IMR-90 (cell line): ENCODE data around the gene PCDHB10. TPM values are rescaled to one million over a fixed set of nuclear protein-coding genes. Genes with fewer than 3 reads are reported as not detected.

Experiments used
- ATAC-seq: fragments of 200-7000 bp; cut with Tn5 transposase; 2 replicates; pipeline ENCODE4 v1.9.1; 2020; ENCODE audit warnings: low read depth, mild to moderate bottlenecking, moderate library complexity
- BruUV-seq: library from RNA; stranded (reverse); fragments of 400-500 nt; replicated peaks from 2 replicates; lab custom pipeline; 2021; lab: Mats Ljungman, UMichigan
- CTCF ChIA-PET: fragments of 300-600 bp; formaldehyde crosslinking; extraction: SDS; loops from one replicate; lab custom pipeline; 2021; ENCODE audit warnings: antibody characterized with exemption; lab: Yijun Ruan, JAX
- POLR2A ChIA-PET: fragments of 300-600 bp; sonication (Branson Sonifier 250); formaldehyde crosslinking; loops from one replicate; lab custom pipeline; 2022; ENCODE audit warnings: antibody characterized with exemption; ENCODE audit not compliant: unreplicated experiment; lab: Charles Lee
- DNase-seq: peaks from one replicate; pipeline ENCODE4 v3.0.0; 2013
- H2AFZ ChIP-seq: replicated peaks from 2 replicates; pipeline ENCODE3; 2013; ENCODE audit warnings: low read length, mild to moderate bottlenecking; ENCODE audit not compliant: poor library complexity
- H2AK5ac ChIP-seq: 2 replicates; pipeline ENCODE4 v1.6.1; 2013; ENCODE audit warnings: low read depth, low read length, inconsistent platforms
- H2AK9ac ChIP-seq: replicated peaks from 2 replicates; pipeline ENCODE3; 2013; ENCODE audit warnings: mild to moderate bottlenecking, low read depth, low read length, moderate library complexity; ENCODE audit not compliant: poor library complexity
- H2BK120ac ChIP-seq: 2 replicates; pipeline ENCODE4 v1.6.1; 2013; ENCODE audit warnings: low read depth, low read length, inconsistent platforms
- H2BK15ac ChIP-seq: 3 replicates; pipeline ENCODE4 v1.6.1; 2013; ENCODE audit warnings: low read depth, low read length, inconsistent platforms
- H2BK20ac ChIP-seq: 2 replicates; pipeline ENCODE4 v1.6.1; 2013; ENCODE audit warnings: low read depth, mild to moderate bottlenecking, inconsistent platforms, low read length, moderate library complexity
- H2BK5ac ChIP-seq: 2 replicates; pipeline ENCODE4 v1.6.1; 2013; ENCODE audit warnings: mild to moderate bottlenecking, low read depth, low read length, inconsistent platforms; ENCODE audit not compliant: poor library complexity, severe bottlenecking
- H3K14ac ChIP-seq: replicated peaks from 2 replicates; pipeline ENCODE4 v1.6.1; 2013; ENCODE audit warnings: low read depth, low read length, inconsistent platforms
- H3K18ac ChIP-seq: 2 replicates; pipeline ENCODE4 v1.6.1; 2013; ENCODE audit warnings: low read depth, low read length, control low read depth
- H3K23ac ChIP-seq: 2 replicates; pipeline ENCODE4 v1.6.1; 2013; ENCODE audit warnings: low read depth, low read length, inconsistent platforms
- H3K27ac ChIP-seq: 2 replicates; pipeline ENCODE4 v1.5.1; 2013; ENCODE audit warnings: mild to moderate bottlenecking, control low read depth, low read length; ENCODE audit not compliant: insufficient read depth
- H3K27me3 ChIP-seq: 2 replicates; pipeline ENCODE4 v1.6.1; 2013; ENCODE audit warnings: low read length; ENCODE audit not compliant: control insufficient read depth, insufficient read depth
- H3K36me3 ChIP-seq: 2 replicates; pipeline ENCODE4 v1.6.1; 2013; ENCODE audit warnings: low read length, mixed read lengths; ENCODE audit not compliant: control insufficient read depth, insufficient read depth
- H3K4ac ChIP-seq: 2 replicates; pipeline ENCODE4 v1.6.1; 2013; ENCODE audit warnings: low read depth, low read length, inconsistent platforms
- H3K4me1 ChIP-seq: 2 replicates; pipeline ENCODE4 v1.6.1; 2013; ENCODE audit warnings: low read length, mixed read lengths; ENCODE audit not compliant: control insufficient read depth, insufficient read depth
- H3K4me2 ChIP-seq: 2 replicates; pipeline ENCODE4 v1.6.1; 2013; ENCODE audit warnings: low read depth, mild to moderate bottlenecking, control low read depth, low read length, moderate library complexity
- H3K4me3 ChIP-seq: 2 replicates; pipeline ENCODE4 v1.5.1; 2013; ENCODE audit warnings: low read depth, mild to moderate bottlenecking, control low read depth, low read length, moderate library complexity; ENCODE audit not compliant: insufficient read depth
- H3K56ac ChIP-seq: 2 replicates; pipeline ENCODE4 v1.6.1; 2013; ENCODE audit warnings: low read length, inconsistent platforms; ENCODE audit not compliant: insufficient read depth; ENCODE audit errors: extremely low read depth
- H3K79me1 ChIP-seq, 2 experiments: 2 replicates each; pipeline ENCODE4 v1.6.1; 2013; ENCODE audit warnings: low read length in 2 of 2, inconsistent platforms in 1 of 2, low read depth in 1 of 2
- H3K9ac ChIP-seq: 2 replicates; pipeline ENCODE4 v1.6.1; 2013; ENCODE audit warnings: low read depth, low read length, control low read depth
- H3K9me1 ChIP-seq: 2 replicates; pipeline ENCODE4 v1.6.1; 2013; ENCODE audit warnings: low read length, inconsistent platforms; ENCODE audit not compliant: insufficient read depth
- H3K9me3 ChIP-seq: 2 replicates; pipeline ENCODE4 v1.6.1; 2013; ENCODE audit warnings: low read length; ENCODE audit not compliant: control insufficient read depth, insufficient read depth
- H4K20me1 ChIP-seq: 2 replicates; pipeline ENCODE4 v1.6.1; 2013; ENCODE audit warnings: low read length, inconsistent platforms; ENCODE audit not compliant: insufficient read depth
- H4K5ac ChIP-seq: 2 replicates; pipeline ENCODE4 v1.6.1; 2013; ENCODE audit warnings: mild to moderate bottlenecking, low read depth, low read length, control low read depth
- H4K8ac ChIP-seq, 2 experiments: 2 replicates each; pipeline ENCODE4 v1.6.1; 2013; ENCODE audit warnings: low read depth in 2 of 2, low read length in 2 of 2, control low read depth in 1 of 2, inconsistent platforms in 1 of 2
- H4K91ac ChIP-seq: 2 replicates; pipeline ENCODE4 v1.6.1; 2013; ENCODE audit warnings: low read depth, low read length, inconsistent platforms; ENCODE audit not compliant: insufficient read depth
- BHLHE40 ChIP-seq: fragments of 150-350 bp; IDR thresholded peaks from 2 replicates; pipeline ENCODE4 v1.6.1; 2016; ENCODE audit warnings: mild to moderate bottlenecking, low read depth, low read length
- CEBPB ChIP-seq: IDR thresholded peaks from 2 replicates; pipeline ENCODE4 v1.6.1; 2012; ENCODE audit warnings: low read depth, low read length, improper control_type of control experiment
- CHD1 ChIP-seq: IDR thresholded peaks from 2 replicates; pipeline ENCODE4 v1.6.1; 2012; ENCODE audit warnings: low read depth, low read length, improper control_type of control experiment
- FOS ChIP-seq: fragments of 150-350 bp; IDR thresholded peaks from 2 replicates; pipeline ENCODE4 v1.6.1; 2016; ENCODE audit warnings: low read depth, low read length
- MAFK ChIP-seq: IDR thresholded peaks from 2 replicates; pipeline ENCODE4 v1.6.1; 2012; ENCODE audit warnings: low read depth, low read length, improper control_type of control experiment
- MAZ ChIP-seq: IDR thresholded peaks from 2 replicates; pipeline ENCODE4 v1.6.1; 2012; ENCODE audit warnings: low read depth, mild to moderate bottlenecking, low read length, improper control_type of control experiment, moderate library complexity, borderline replicate concordance
- MXI1 ChIP-seq: IDR thresholded peaks from 2 replicates; pipeline ENCODE4 v1.6.1; 2012; ENCODE audit warnings: low read depth, mild to moderate bottlenecking, low read length, moderate library complexity, borderline replicate concordance
- NFE2L2 ChIP-seq: fragments of 150-350 bp; IDR thresholded peaks from 2 replicates; pipeline ENCODE4 v1.6.1; 2016; ENCODE audit warnings: low read depth, mild to moderate bottlenecking, low read length
- POLR2A ChIP-seq: IDR thresholded peaks from 2 replicates; pipeline ENCODE4 v1.6.1; 2012; ENCODE audit warnings: mild to moderate bottlenecking, low read depth, low read length
- RAD21 ChIP-seq: IDR thresholded peaks from 2 replicates; pipeline ENCODE4 v1.6.1; 2012; ENCODE audit warnings: low read length, improper control_type of control experiment
- RCOR1 ChIP-seq: IDR thresholded peaks from 2 replicates; pipeline ENCODE4 v1.6.1; 2012; ENCODE audit warnings: mild to moderate bottlenecking, low read length, improper control_type of control experiment; ENCODE audit not compliant: insufficient replicate concordance
- RFX5 ChIP-seq: IDR thresholded peaks from 2 replicates; pipeline ENCODE4 v1.8.0; 2012; ENCODE audit warnings: low read depth, mild to moderate bottlenecking, low read length, moderate library complexity
- SMC3 ChIP-seq: fragments of 150-350 bp; IDR thresholded peaks from 2 replicates; pipeline ENCODE4 v1.6.1; 2016; ENCODE audit warnings: low read depth, mild to moderate bottlenecking, antibody characterized with exemption, low read length, moderate library complexity
- USF2 ChIP-seq: fragments of 150-350 bp; IDR thresholded peaks from 2 replicates; pipeline ENCODE4 v1.6.1; 2017; ENCODE audit warnings: mild to moderate bottlenecking, antibody characterized with exemption, low read length, low read depth
- WGBS, 2 experiments: methylation state at CpG; one replicate each; pipeline versions ENCODE4 v1.1.5 to v1.1.7; 2013; ENCODE audit warnings: missing lambda C conversion rate in 2 of 2; ENCODE audit not compliant: insufficient read length in 1 of 2; ENCODE audit errors: extremely low coverage in 2 of 2; 5-methylcytosine and 5-hydroxymethylcytosine counted together
- dilution Hi-C: fragments of 300-500 bp; cut with HindIII; formaldehyde crosslinking; loops from one replicate; pipeline ENCODE4 v1.14.3; 2018; ENCODE audit warnings: low sequenced_read_pairs; ENCODE audit not compliant: unreplicated experiment
- in situ Hi-C: fragments of 300-500 bp; cut with MboI; formaldehyde crosslinking; loops from 3 replicates; pipeline ENCODE4 v1.14.3; 2019; ENCODE audit warnings: low sequenced_read_pairs, inconsistent platforms, mixed read lengths
- intact Hi-C: fragments of 100-400 bp; cut with micrococcal nuclease; formaldehyde crosslinking; loops from 2 replicates; pipeline ENCODE4 v1.10.0; 2022
- polyA plus RNA-seq, 3 experiments: library from polyadenylated mRNA; depleted of rRNA; stranded (reverse); fragments of >200 nt; gene quantifications; 2 replicates each; pipeline ENCODE4 v1.2.3, GENCODE V29; 2012; ENCODE audit warnings: low replicate concordance in 1 of 3
- total RNA-seq: library from RNA; depleted of rRNA; stranded (reverse); fragments of >200 nt; gene quantifications from 2 replicates; pipeline ENCODE4 v1.2.3, GENCODE V29; 2012
- TF ChIP-seq, protein P1 (sequence below): fragments of 150-350 bp; IDR thresholded peaks from 2 replicates; pipeline ENCODE4 v1.6.1; 2016; ENCODE audit warnings: low read depth, mild to moderate bottlenecking, low read length, moderate library complexity, borderline replicate concordance
- TF ChIP-seq, protein P2 (sequence below): conservative IDR thresholded peaks from 2 replicates; pipeline ENCODE4 v1.5.1; 2012; ENCODE audit warnings: mild to moderate bottlenecking, low read depth, low read length, improper control_type of control experiment

Gene PCDHB10
- total and polyA plus RNA-seq, 2 of the 4 experiments (the other 2 are of a cell fraction) = 0.18 to 0.22 TPM

DNA sequence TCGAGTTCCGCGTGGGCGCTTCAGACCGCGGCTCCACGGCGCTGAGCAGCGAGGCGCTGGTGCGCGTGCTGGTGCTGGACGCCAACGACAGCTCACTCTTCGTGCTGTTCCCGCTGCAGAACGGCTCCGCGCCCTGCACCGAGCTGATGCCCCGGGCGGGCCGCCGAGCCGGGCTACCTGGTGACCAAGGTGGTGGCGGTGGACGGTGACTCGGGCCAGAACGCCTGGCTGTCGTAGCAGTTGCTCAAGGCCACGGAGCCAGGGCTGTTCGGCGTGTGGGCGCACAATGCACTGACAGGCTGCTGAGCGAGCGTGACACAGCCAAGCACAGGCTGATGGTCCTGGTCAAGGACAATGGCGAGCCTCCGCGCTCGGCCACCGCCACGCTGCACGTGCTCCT, 49.3 kb downstream of the PCDHB10 start:
- Histone ChIP-seq H3K27me3 (no peaks in the 10 kb centered on the region), H3K9me1 (no peaks in the 10 kb centered on the region), H2BK20ac (no peak overlapping the region), H2AFZ (no peak overlapping the region), H4K91ac (no peak overlapping the region), H2BK120ac (no peak overlapping the region), H2AK9ac (no peak overlapping the region), H3K14ac (no peak overlapping the region), H2BK15ac (no peak overlapping the region), H3K56ac (no peak overlapping the region), H3K4me1 (no peaks in the 10 kb centered on the region), H4K5ac (no peak overlapping the region), H4K8ac (no peak overlapping the region), H3K4me2 (no peak overlapping the region), H3K9me3 (peaks cover 39% of the 10 kb centered on the region), H3K4me3 (no peak overlapping the region), H3K9ac (no peak overlapping the region), H2BK5ac (no peak overlapping the region), H3K23ac (no peak overlapping the region), H4K20me1 (no peaks in the 10 kb centered on the region), H3K79me1 (no peaks in the 10 kb centered on the region), H3K27ac (no peak overlapping the region), H3K18ac (no peak overlapping the region), H2AK5ac (no peak overlapping the region), H3K4ac (no peak overlapping the region), H3K36me3 (no peaks in the 10 kb centered on the region)
- ChIA-PET POLR2A (no interaction called here), CTCF (no interaction called here)
- TF ChIP-seq RFX5 = no peak
- TF ChIP-seq RAD21 = no peak
- TF ChIP-seq RCOR1 = no peak
- no peak for TF ChIP-seq MAZ
- TF ChIP-seq, protein P1, sequence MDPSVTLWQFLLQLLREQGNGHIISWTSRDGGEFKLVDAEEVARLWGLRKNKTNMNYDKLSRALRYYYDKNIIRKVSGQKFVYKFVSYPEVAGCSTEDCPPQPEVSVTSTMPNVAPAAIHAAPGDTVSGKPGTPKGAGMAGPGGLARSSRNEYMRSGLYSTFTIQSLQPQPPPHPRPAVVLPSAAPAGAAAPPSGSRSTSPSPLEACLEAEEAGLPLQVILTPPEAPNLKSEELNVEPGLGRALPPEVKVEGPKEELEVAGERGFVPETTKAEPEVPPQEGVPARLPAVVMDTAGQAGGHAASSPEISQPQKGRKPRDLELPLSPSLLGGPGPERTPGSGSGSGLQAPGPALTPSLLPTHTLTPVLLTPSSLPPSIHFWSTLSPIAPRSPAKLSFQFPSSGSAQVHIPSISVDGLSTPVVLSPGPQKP = no peak
- no peak for TF ChIP-seq BHLHE40
- TF ChIP-seq POLR2A = no peak
- no peak for TF ChIP-seq USF2
- TF ChIP-seq SMC3 = no peak
- no peak for TF ChIP-seq MXI1
- no peak for TF ChIP-seq FOS
- TF ChIP-seq, protein P2, sequence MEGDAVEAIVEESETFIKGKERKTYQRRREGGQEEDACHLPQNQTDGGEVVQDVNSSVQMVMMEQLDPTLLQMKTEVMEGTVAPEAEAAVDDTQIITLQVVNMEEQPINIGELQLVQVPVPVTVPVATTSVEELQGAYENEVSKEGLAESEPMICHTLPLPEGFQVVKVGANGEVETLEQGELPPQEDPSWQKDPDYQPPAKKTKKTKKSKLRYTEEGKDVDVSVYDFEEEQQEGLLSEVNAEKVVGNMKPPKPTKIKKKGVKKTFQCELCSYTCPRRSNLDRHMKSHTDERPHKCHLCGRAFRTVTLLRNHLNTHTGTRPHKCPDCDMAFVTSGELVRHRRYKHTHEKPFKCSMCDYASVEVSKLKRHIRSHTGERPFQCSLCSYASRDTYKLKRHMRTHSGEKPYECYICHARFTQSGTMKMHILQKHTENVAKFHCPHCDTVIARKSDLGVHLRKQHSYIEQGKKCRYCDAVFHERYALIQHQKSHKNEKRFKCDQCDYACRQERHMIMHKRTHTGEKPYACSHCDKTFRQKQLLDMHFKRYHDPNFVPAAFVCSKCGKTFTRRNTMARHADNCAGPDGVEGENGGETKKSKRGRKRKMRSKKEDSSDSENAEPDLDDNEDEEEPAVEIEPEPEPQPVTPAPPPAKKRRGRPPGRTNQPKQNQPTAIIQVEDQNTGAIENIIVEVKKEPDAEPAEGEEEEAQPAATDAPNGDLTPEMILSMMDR = no peak
- no peak for TF ChIP-seq CHD1
- TF ChIP-seq NFE2L2 = no peak
- TF ChIP-seq MAFK = no peak
- no peak for TF ChIP-seq CEBPB
- no TSS peak for BruUV-seq
- in situ Hi-C loops (no loop called here), dilution Hi-C loops (no loop called here), intact Hi-C loops (no loop called here)
- ATAC-seq (no peak), DNase-seq (no peak)
- 15% methylated on average over 12 of the region's 43 CpGs; no CpG with 5 or more reads in 1 of the 2 experiments for WGBS, 2 experiments
